DMS 273 (cell line): Measurements from ENCODE around the gene UNC13C.

Experiments
- DNase-seq: peaks from one replicate; lab custom pipeline; 2025; ENCODE audit not compliant: unreplicated experiment; lab: John Stamatoyannopoulos, UW

Gene UNC13C

DNA sequence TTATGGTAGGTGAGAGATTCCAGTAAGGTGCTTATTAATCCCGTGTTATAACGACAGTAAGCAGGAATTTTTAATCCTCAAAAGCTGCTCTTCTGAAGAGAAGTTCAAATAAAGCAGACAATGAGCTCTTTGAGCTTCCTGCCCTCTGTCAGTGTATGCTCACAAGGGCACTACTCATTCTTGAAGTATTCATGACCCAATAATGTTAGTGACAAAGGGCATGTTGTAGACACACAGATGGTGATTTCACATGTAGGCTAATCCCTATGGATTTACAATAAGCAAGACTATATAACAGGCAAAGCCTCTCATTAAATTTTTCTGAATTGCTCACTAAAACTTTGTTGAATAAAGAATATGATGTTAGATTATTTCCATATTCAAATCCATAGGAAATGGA lies 639.9 kb downstream of the UNC13C start:
- no peak for DNase-seq

DNA sequence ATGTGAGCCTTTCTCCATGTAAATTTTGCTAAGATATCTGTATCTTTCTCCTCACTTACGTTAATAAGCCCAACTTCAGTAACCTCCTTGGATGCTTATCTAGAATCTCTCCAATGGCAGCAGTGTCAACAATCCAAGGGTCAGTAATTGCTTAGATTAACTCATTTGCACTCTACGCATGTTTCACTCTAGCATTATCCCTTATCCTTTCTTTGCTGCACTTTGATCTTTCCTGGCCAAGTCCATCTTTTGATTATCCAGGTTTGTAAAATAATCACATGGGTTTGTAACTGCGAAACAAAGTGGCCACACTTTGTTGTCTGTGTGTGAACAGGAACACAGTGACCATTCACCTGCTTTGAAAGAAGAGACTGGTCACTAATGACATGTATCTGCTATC lies 640.9 kb downstream of the UNC13C start:
- DNase-seq, result no peak

DNA sequence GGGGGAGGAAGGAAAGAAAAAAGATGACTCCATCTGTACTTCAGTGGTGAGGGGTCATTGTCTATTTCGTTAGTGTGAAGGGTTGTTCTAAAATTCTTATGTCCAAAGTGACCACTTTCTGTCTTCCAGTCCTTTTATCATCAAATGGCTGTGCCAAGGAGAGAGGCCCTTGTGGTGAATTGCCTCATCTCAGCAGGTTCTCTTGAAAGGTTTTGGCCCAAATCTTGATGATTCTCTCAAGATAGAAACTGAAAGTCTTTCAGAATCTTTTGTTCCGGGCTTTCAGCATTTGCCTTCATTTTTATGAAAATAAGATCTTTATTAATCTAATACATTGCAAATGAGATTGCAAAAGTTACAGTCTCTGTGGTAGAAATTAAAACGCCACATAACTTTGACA lies 642.7 kb downstream of the UNC13C start:
- no peak for DNase-seq

DNA sequence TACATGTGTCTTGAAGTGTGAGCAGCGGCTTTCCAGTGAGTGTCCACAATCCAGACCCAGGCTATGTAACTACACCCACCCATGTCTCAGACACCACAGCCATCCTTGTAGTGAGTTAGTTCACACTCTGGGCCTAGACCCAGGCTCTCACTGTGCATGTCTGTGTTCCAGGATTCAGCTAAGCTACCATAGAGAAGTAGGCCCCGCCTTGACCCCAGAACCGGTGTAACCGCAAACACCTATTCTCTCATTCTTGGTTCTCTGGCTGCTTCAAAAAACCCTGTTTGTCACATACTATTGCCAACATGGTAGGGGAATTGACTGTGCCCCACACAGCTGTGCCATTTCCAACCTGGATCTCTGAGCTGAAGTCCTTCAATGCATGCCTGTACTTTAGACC lies 657.9 kb downstream of the UNC13C start:
- DNase-seq, result no peak

DNA sequence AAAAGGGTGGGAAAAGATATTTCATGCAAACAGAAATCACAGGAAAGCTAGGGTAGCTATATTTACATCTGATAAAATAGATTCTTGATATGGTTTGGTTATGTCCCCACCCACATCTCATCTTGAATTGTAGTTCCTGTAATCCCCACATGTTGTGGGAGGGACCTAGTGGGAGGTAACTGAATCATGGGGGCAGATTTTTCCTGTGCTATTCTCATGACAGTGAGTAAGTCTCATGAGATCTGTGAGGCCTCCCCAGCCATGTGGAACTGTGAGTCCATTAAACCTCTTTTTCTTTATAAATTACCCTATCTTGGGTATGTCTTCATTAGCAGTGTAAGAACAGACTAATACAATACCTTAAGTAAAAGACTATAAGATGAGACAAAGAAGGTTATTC lies 660.4 kb downstream of the UNC13C start:
- no peak for DNase-seq

DNA sequence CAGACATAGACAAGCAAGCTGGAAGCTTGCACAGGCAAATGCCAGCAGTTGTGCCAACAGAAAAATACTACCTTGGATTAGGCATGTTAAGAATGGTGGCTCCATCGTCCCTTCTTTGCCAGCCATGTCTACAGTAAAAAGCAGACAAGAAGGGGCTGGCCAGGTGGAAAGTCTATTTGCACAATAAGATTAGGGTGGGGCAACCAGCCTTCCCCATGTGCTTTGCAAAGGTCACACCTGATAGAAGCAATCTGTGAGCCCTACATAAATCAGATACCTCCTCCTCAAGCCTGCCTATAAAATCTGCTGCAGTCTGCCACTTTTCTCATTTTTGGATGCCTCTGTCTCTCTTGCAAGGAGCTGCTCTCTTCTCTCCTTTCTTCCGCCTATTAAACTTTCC lies 662.6 kb downstream of the UNC13C start:
- DNase-seq, result no peak

DNA sequence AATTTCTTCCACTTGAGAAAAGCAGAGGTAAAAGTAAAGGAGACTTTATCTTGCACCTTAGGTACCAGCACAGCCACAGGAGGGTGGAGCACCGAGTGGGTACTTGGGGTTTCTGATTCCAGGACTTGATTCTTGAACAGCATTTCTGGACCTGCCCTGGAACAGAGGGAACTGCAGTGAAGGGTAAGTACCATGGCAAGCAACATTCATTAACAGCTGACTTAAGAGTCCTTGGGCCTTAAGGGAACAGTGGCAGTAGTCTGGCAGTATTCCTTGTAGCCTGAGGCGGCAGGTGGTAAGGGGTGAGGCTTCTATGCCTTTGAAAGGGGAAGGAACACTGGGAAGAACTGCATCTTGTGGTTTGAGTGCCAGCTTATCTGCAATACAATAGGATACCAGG lies 666.6 kb downstream of the UNC13C start:
- DNase-seq, result no peak

DNA sequence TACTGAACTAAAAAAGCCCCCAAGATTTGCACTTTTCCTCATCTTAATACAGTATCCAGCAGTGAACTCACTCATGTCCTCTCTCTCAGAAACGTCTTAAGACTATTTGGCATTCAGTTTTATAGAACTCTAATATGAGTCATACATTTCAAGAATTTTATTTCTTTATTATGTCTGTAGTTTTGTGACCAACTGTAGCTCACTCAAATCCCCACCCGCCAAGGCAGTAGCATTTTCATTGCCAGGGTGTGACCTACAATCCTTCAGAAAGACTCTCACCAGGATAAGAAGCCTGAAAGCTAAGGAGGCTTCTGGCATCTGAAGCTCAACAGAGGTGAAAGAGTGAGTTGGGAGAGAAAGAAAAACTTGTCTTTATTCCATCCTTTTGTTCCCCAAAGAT lies 681.4 kb downstream of the UNC13C start:
- DNase-seq, result no peak

DNA sequence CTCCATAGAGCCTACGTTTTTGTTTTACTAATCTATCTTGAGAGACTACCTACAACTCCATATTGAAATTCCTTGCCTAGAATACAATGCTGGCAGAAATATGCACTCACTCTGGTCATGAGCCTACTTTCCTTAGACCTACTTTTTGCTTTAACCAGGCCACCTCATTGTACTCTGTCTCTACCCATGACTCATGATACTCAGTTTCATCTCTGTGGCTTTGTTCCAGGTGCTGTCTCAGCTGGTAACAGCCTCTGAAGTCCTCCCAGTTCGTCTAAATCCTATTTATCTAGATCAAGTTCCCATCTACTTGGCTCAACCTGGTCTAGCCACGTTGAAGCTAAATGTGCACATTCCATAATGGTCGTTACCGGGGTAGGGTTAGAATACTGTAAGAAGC lies 682.1 kb downstream of the UNC13C start:
- no peak for DNase-seq

DNA sequence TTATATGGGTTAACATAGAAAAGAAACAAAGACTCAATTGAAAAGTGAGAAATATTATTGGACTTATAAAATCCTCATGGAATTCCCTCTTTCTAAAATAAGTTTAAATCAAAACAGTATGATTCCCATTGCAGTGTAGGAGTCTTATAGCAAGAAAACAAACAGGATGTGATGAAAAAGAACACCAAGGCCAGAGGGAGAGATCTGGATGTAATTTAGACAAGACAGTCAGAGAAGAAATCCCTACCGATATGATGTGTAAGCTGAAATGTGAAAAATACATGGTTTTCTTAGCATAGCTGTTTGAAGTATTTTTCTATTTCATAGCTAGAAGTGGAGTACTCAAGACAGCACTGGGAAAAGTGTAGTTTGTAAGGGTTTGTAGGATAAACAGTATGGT lies 697.0 kb downstream of the UNC13C start:
- no peak for DNase-seq

DNA sequence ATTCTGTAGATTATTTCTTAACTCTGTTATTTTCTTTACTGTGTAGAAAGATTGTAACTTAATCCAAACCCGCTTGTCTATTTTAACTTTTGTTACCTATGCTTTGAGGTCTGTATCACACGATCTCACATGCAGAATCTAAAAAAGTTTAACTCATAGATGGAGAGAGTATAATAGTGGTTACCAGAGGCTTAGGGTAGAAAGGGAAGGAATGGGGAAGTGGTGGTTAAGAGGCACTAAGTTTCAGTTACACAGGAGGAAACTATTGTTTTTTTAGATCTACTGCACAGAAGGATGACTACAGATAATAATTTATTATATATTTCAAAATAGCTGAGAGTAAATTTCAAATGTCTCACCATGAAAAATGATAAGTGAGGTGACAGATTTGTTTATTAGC lies 703.3 kb downstream of the UNC13C start:
- no peak for DNase-seq
